Measurements from ENCODE around the gene ELAVL4.

Gene ELAVL4

GRCh38 chr1:50108497-50109059 is at the start of gene ELAVL4:
Gene ELAVL4 (plus strand): TSS chr1:50108920. CDS start chr1:50109190, 270 bp downstream.
- DNase-seq, result no peak

- no peak for DNase-seq
Measured at GRCh38 chr1:50060279-50060678, 48.4 kb upstream of the ELAVL4 start.

GRCh38 chr1:50066806-50067205 is 41.9 kb upstream of the ELAVL4 start:
- no peak for DNase-seq

- DNase-seq, result no peak
Measured at GRCh38 chr1:50074931-50075330, 33.8 kb upstream of the ELAVL4 start.

DNA sequence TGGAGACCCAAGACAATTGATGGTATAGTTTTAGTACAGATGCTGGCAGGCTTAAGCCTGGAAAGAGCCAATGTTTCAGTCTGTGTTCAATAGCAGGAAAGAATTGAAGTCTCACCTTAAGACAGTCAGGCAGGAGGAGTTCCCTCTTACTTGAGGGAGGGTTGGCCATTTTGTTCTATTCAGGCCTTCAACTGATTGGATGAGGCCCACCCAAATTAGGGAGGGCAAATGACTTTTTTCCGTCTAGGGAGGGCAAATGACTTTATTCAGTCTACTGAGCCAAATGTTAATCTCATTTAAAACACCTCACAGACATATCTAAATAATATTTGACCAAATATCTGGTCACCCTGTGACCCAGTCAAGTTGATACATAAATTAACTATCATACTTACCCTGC is 31.4 kb upstream of the ELAVL4 start:
- no peak for DNase-seq

DNA sequence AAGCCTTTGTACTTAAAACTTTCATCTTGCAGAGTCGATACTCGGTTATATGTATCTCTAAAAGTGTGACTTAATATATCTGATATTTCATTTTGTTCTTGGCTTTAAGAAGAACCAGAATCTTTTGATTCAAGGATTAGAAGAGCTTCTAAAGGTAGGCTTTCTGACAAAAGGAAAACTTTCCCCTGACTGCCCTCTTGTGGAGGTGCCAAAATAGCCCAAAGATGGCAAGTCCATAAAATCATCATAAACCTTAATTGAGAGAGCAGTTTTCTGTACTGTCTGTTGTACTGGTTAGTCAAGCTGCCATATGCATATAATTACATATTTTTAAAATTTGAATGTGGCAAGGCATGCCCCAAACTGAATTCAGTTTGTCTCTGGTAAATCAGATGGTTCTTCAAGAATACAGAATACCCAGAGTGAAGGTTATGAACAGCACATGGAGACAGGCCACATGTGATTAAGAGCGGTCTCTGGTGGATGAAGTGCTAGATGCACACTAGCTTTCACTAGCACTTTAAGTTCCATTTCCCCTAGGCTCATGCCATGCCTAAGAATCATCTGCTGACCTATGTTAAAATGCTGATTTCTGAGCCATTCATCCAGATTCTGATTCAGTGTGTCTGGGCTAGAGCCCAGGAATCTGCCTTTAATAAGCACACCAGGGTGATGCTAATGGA is 27.7 kb upstream of the ELAVL4 start:
- DNase-seq, result no peak

DNA sequence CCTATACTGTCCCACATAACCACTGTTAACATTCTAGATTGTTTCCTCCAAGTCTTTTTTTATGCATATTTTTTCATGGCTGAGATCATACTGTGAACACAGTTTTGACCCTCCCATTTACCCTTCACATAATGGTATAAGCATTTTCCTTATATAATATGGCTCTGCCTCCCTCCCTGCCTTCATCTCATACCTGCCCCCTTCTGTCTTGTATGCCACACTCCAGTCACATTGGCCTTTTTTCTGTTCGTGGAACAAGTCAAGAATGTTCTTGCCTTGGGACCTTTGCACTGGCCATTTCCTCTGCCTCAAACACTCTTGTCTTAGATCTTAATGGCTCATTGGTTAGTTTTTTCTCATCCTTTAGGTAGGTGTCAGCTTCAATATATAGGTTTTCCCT is 24.3 kb upstream of the ELAVL4 start:
- DNase-seq, result no peak

- no peak for DNase-seq
Measured at GRCh38 chr1:50091068-50091467, 17.7 kb upstream of the ELAVL4 start.

- DNase-seq, result no peak
Measured at GRCh38 chr1:50095716-50096115, 13.0 kb upstream of the ELAVL4 start.

DNA sequence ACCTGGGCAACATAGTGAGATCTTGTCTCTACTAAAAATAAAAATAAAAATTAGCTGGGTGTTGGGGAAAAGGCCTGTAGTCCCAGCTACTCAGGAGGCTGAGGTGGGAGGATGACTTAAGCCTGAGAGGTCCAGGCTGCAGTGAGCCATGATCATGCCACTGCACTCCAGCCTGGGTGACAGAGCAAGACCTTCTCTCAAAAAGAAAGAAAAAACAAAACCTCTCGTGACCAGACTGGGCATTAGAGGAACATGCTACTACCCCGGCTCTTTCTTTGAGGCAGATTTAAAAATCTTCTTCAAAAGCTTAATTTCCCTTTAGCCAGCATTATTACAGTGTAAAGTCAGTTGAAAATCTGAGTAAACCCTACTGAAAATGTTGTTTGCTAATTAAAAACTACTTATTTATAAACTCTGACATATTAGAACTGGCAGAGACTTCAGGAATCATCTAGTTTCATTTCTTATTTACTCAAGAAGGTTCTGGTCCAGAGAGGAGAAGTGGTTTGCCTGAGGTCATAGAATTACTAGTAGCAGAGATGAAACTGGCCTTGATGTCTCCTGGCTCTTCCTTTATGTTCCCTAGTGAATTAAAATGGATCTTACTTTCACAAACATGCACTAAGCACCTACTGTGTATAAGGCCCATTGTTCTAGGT is 11.6 kb upstream of the ELAVL4 start:
- no peak for DNase-seq

- no peak for DNase-seq
Measured at GRCh38 chr1:50097791-50098190, 10.9 kb upstream of the ELAVL4 start.

- no peak for DNase-seq
Measured at GRCh38 chr1:50098591-50099021, 10.1 kb upstream of the ELAVL4 start.

- DNase-seq, result no peak
Measured at GRCh38 chr1:50099654-50100053, 9.1 kb upstream of the ELAVL4 start.

GRCh38 chr1:50103615-50104081 is 5.1 kb upstream of the ELAVL4 start:
- DNase-seq, result no peak

DNA sequence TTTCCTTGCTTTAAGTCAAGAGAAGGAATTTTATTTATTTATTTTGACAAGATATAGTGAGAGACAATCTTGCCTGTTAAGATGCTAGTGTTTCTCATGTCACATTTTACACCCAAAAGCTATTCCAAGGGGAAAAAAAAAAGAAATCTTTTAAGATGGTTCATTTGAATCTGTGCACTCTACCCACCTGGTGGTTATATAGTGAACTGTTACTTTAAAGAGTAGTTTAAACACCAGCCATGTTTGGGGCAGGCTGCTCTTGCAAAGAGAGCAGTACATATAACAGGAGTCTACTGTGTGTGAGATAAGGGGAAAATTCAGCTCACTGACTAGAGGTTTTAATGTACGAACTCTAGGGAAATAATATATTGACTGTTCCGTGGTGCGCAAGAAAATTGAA is 3.3 kb upstream of the ELAVL4 start:
- DNase-seq, result no peak

DNA sequence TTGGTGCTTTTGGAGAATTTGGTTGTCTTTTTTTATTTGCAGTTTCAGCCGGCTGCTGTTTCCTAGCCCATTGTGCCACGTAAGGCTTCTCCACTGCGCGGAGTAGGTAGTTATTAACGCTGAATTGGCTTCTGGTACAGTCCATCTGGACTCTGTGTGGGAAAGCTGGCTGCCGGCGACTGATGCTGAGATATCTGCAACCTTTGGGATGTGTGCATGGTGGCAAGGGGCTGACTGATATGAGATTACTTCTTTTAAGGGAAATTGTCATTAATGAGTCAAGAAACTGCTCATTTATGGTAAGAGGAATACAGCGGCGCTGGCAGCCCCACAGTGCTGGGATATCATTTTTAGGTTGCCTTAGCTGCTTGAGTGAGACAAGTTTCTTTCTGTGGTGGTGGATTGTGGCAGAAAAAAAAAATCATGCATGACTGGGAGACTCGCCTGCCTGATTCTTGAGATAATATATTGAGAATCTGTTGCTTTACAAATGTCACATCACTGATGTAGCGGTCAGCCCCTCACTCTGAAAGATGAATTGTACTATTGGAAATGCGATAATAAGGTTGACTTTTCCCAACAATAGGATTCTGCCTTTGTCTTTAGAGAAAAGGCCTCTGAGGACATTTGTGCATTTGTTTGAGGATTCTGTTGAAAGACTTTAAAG is 2.5 kb upstream of the ELAVL4 start:
- DNase-seq, result no peak

DNA sequence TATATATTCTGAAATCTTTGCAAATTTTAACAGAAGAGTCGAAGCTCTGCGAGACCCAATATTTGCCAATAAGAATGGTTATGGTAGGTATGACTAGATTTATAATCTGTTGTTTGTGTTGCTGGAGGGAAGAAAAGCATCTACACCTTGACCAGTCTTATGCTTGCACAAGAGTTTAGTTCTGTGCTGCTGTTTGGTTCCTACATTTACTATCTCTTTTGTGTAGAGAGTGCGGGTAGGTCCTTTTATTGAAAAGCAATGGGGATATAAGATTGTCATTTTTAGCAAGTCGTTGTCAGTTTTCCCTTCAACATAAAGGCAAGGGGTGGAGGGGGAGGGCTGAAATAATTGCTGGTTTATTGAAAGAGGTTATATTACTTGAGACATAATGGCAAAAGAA is 396 bp downstream of the ELAVL4 start:
- DNase-seq, result no peak

- DNase-seq, result no peak
Measured at GRCh38 chr1:50109647-50110075, 941 bp downstream of the ELAVL4 start.

DNA sequence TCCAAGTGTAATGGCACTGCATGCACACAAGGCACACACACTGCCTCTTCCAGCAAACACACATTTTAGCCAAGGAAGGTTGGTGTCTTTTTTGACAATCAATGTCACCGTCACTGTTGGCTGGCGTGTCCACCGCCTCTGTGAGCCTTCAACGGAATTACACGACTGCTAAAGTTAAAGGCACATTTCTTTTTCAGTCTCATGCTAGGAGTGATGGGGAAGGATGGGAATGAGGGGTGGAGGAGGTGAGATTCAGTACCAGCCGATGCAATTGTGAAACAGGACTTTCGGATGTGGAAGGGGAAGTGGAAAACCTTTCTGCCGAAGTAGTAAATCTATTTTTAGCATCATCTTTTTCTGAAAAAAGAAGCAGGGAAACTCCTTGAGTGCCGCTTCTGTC is 1.4 kb downstream of the ELAVL4 start:
- DNase-seq, result no peak

- DNase-seq, result no peak
Measured at GRCh38 chr1:50110656-50111055, 1.9 kb downstream of the ELAVL4 start.

GRCh38 chr1:50111503-50111902 is 2.8 kb downstream of the ELAVL4 start:
- DNase-seq, result no peak

DNA sequence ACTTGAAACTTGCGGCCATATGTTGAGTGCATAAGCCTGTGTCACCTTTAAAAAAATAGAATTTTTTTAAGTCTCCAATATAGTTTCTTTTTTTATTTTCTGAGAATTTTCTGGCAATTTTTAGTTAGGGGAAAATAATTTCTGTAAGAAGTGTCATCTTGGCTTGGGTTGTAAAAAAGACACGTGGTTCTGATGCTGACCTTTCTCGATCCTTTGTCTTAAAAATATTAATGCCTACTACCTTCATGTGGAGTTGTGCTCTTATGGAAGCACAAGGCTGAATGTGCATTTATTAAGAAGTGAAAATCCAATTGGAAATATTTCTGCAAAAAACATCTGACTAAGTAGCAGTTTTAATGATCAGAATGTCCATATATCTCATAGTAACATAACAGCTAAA is 3.5 kb downstream of the ELAVL4 start:
- no peak for DNase-seq

- no peak for DNase-seq
Measured at GRCh38 chr1:50123071-50123470, 14.4 kb downstream of the ELAVL4 start.

All from activated CD4-positive, alpha-beta T cell treated with anti-CD3 and anti-CD28 coated beads, Interleukin-2, amount 50 U/mL, for 1 hour (primary cell).